ENCODE data around the gene CLEC9A.

Gene CLEC9A

GRCh38 chr12:10030446-10030845 is at the start of gene CLEC9A:
TSS of gene CLEC9A (plus strand) at chr12:10030682. CDS start at chr12:10052688, 22,006 bp downstream.
- Histone ChIP-seq H3K4me1 (ENCODE audit: control insufficient read depth, insufficient read depth, low read length) (no peaks in the 10 kb centered on the region), H3K9me3 (ENCODE audit: control insufficient read depth, insufficient read depth, low read depth, low read length) (no peaks in the 10 kb centered on the region), H3K4me3 (ENCODE audit: low read depth, low read length) (no peak within 1 kb of the TSS), H3K36me3 (ENCODE audit: control insufficient read depth in 2 of 2, insufficient read depth in 1 of 2, low read length in 2 of 2) (no peaks in the 10 kb centered on the region), H3K27ac (ENCODE audit: extremely low read depth, low read depth, low read length) (no peak within 1 kb of the TSS)
- POLR2A ChIA-PET = no interaction called here
- CTCF ChIA-PET = interaction anchor here (0.6 to 0.9 kb wide), 3 partner anchors 124 to 261 kb away, joined by 3 to 4 read pairs (median 3); no protein-coding TSS in a partner anchor
- no peak for TF ChIP-seq PBX3 (CRISPR knock-in tag; IDR thresholded peaks at IDR 0.05)
- no peak for TF ChIP-seq HIC1 (tag by site-specific recombination; IDR thresholded peaks at IDR 0.05)
- TF ChIP-seq ZNF654 (tag by site-specific recombination; IDR thresholded peaks at IDR 0.05; ENCODE audit: low read depth) = no peak
- TF ChIP-seq GLIS2 (tag by site-specific recombination; IDR thresholded peaks at IDR 0.05) = no peak
- no peak for TF ChIP-seq ZNF426 (tag by site-specific recombination; IDR thresholded peaks at IDR 0.05)
- TF ChIP-seq SP2 (tag by site-specific recombination; IDR thresholded peaks at IDR 0.05) = no peak
- no peak for TF ChIP-seq ZFP69B (tag by site-specific recombination; IDR thresholded peaks at IDR 0.05)
- TF ChIP-seq KLF9 (tag by site-specific recombination; IDR thresholded peaks at IDR 0.05; ENCODE audit: low read depth) = no peak
- no peak for TF ChIP-seq ZEB2 (tag by site-specific recombination; IDR thresholded peaks at IDR 0.05)
- TF ChIP-seq ZBTB11 (tag by site-specific recombination; conservative IDR thresholded peaks at IDR 0.05; ENCODE audit: low read depth) = no peak
- no peak for TF ChIP-seq ZNF362 (tag by site-specific recombination; IDR thresholded peaks at IDR 0.05)
- TF ChIP-seq ZNF645 (tag by site-specific recombination; IDR thresholded peaks at IDR 0.05) = no peak

GRCh38 chr12:9991876-9992275 is 38.6 kb upstream of the CLEC9A start:
- Histone ChIP-seq H3K4me1 (ENCODE audit: control insufficient read depth, insufficient read depth, low read length) (no peaks in the 10 kb centered on the region), H3K9me3 (ENCODE audit: control insufficient read depth, insufficient read depth, low read depth, low read length) (no peaks in the 10 kb centered on the region), H3K4me3 (ENCODE audit: low read depth, low read length) (no peak overlapping the region), H3K27ac (ENCODE audit: extremely low read depth, low read depth, low read length) (no peak overlapping the region), H3K36me3 (ENCODE audit: control insufficient read depth in 2 of 2, insufficient read depth in 1 of 2, low read length in 2 of 2) (no peaks in the 10 kb centered on the region)
- TF ChIP-seq ZNF394 (tag by site-specific recombination; IDR thresholded peaks at IDR 0.05; ENCODE audit: borderline replicate concordance) (no peak), ZNF658 (tag by site-specific recombination; IDR thresholded peaks at IDR 0.05) (no peak), ZNF211 (tag by site-specific recombination; IDR thresholded peaks at IDR 0.05; ENCODE audit: low read depth) (no peak), ZNF423 (tag by site-specific recombination; IDR thresholded peaks at IDR 0.05) (no peak), ZNF707 (tag by site-specific recombination; IDR thresholded peaks at IDR 0.05) (no peak), ZNF24 (tag by site-specific recombination; IDR thresholded peaks at IDR 0.05) (no peak), HOXA7 (CRISPR knock-in tag; IDR thresholded peaks at IDR 0.05; ENCODE audit: borderline replicate concordance) (no peak), ZNF350 (tag by site-specific recombination; IDR thresholded peaks at IDR 0.05) (no peak)
- CTCF ChIA-PET = interaction anchor here (1.9 kb wide), 1 partner anchor 18 kb away, joined by 4 read pairs; the partner anchor contains the start of gene CLEC12B
- POLR2A ChIA-PET = no interaction called here

All from HEK293 (cell line).